ENCODE results near the gene DUOXA2.

The DUOXA2 gene

GRCh38 chr15:45126535-45127158 lies 12.5 kb downstream of the DUOXA2 start:
- Mint-ChIP-seq H3K27ac (no peak overlapping the region), H3K36me3 (ENCODE audit: low read depth) (no peaks in the 10 kb centered on the region), H3K4me1 (peaks cover 21% of the 10 kb centered on the region), H3K4me3 (no peak overlapping the region), H3K27me3 (ENCODE audit: low read depth, poor library complexity) (peaks cover 100% of the 10 kb centered on the region), H3K9me3 (no peaks in the 10 kb centered on the region)
- DNase-seq, result no peak
- peak; percentile 44 for TF ChIP-seq CTCF (IDR thresholded peaks at IDR 0.05)

DNA sequence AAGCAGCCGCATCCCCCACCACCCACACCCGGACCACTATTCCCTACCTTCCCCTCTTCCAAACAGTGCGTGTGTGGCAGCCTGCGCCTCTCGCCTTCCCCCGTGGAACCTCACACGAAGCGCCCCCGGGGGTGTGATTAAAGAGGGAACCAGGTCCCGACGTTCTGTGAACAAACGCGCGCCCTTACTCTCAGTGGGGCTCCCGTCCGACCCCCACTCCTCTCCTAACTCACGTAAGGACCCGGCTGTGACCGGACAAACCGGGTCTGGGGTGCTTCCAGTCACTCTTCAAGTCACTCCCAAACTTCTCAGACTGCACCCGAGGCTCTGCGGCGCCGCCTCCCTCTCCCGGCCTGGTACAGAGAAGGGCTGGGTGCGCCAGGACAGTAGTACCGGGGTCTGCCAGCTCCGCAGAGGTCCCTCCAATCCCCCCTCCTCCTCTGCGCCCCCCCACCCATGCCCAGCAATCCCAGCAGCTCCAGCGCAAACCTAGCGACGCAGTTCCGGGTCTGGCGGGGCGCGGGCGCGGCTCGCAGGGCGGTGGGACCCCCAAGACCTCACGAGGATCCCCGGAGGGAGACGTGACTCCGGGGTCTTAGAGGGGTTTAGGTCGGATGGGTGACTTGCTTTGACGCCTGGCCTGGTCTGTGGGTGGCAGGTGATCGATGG lies 15.0 kb downstream of the DUOXA2 start:
- no peak for TF ChIP-seq CTCF (IDR thresholded peaks at IDR 0.05)
- H3K36me3 Mint-ChIP-seq (ENCODE audit: low read depth), result no peaks in the 10 kb centered on the region
- H3K4me3 Mint-ChIP-seq, result peak overlapping the region; percentile 70
- H3K27ac Mint-ChIP-seq, result no peak overlapping the region
- H3K4me1 Mint-ChIP-seq, result peaks cover 26% of the 10 kb centered on the region
- no peak for DNase-seq
- peaks cover 100% of the 10 kb centered on the region for H3K27me3 Mint-ChIP-seq (ENCODE audit: low read depth, poor library complexity)
- H3K9me3 Mint-ChIP-seq, result no peaks in the 10 kb centered on the region

DNA sequence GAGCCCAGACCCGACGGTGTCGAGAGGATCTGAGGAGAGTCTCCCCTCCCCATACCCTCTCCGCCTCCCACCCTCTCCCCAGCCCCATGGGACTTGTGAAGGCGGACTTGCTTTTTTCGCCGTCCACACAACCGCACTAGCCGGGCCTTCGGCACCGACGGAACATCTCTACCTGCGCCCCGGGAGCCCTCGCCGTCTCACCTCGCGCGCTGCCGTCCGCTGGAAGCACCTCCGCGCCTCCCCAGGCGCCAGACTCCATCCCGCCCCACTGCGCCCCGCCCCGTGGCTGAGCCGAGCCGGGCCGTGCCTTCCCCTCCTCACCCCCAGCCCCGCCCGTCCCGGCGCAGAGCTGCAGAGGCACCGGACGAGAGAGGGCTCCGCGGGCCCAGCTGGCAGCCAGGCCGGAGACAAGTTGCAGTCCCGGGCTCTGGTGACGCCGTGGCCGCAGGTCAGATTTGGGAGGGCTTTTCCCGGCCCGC lies 15.6 kb downstream of the DUOXA2 start, which contains the start of the genes DUOX1 and DUOXA1:
DUOX1 (plus strand) TSS at position 344 of the 479 bp plus-strand sequence. CDS start 1,973 bp downstream, outside the sequence.
DUOXA1 (minus strand) TSS at position 229 of the 479 bp plus-strand sequence. CDS start 6,865 bp downstream, outside the sequence.
- no peaks in the 10 kb centered on the region for H3K36me3 Mint-ChIP-seq (ENCODE audit: low read depth)
- H3K4me3 Mint-ChIP-seq, result peak within 1 kb of the TSS; percentile 70
- peaks cover 100% of the 10 kb centered on the region for H3K27me3 Mint-ChIP-seq (ENCODE audit: low read depth, poor library complexity)
- H3K27ac Mint-ChIP-seq, result no peak within 1 kb of the TSS
- peak; percentile 65 for DNase-seq
- TF ChIP-seq CTCF (IDR thresholded peaks at IDR 0.05), result no peak
- no peaks in the 10 kb centered on the region for H3K9me3 Mint-ChIP-seq
- H3K4me1 Mint-ChIP-seq, result peaks cover 31% of the 10 kb centered on the region

- no peaks in the 10 kb centered on the region for H3K9me3 Mint-ChIP-seq
- peaks cover 34% of the 10 kb centered on the region for H3K4me1 Mint-ChIP-seq
- DNase-seq, result no peak
- H3K4me3 Mint-ChIP-seq, result peak overlapping the region; percentile 59
- no peak overlapping the region for H3K27ac Mint-ChIP-seq
- no peak for TF ChIP-seq CTCF (IDR thresholded peaks at IDR 0.05)
- peaks cover 97% of the 10 kb centered on the region for H3K27me3 Mint-ChIP-seq (ENCODE audit: low read depth, poor library complexity)
- H3K36me3 Mint-ChIP-seq (ENCODE audit: low read depth), result no peaks in the 10 kb centered on the region
Measured at GRCh38 chr15:45130291-45131000, 16.3 kb downstream of the DUOXA2 start.

- TF ChIP-seq CTCF (IDR thresholded peaks at IDR 0.05), result no peak
- Mint-ChIP-seq H3K4me1 (peaks cover 38% of the 10 kb centered on the region), H3K4me3 (no peak overlapping the region), H3K27ac (no peak overlapping the region), H3K27me3 (ENCODE audit: low read depth, poor library complexity) (peaks cover 93% of the 10 kb centered on the region), H3K36me3 (ENCODE audit: low read depth) (no peaks in the 10 kb centered on the region), H3K9me3 (no peaks in the 10 kb centered on the region)
- no peak for DNase-seq
Measured at GRCh38 chr15:45131510-45131909, 17.4 kb downstream of the DUOXA2 start.

Measured in nephron progenitor cell (in vitro differentiated cells).